Lower leg skin (tissue), 3 donors: Measurements from ENCODE around the gene NFIB.

Experiments used
- CTCF ChIP-seq, 3 donors: fragments of 450-650 bp; IDR thresholded peaks; one replicate each; pipeline ENCODE4 v1.5.1; 2016; ENCODE audit warnings: antibody characterized with exemption in 3 of 3, mild to moderate bottlenecking in 3 of 3, moderate library complexity in 2 of 3
- POLR2A ChIP-seq, 2 donors: fragments of 450-650 bp; IDR thresholded peaks; one replicate each; pipeline ENCODE4 v1.6.1; 2016 to 2017; ENCODE audit warnings: antibody characterized with exemption in 2 of 2, mild to moderate bottlenecking in 1 of 2, moderate library complexity in 1 of 2

GRCh38 chr9:14180093-14180959 is 133.6 kb downstream of the NFIB start:
- TF ChIP-seq CTCF (IDR thresholded peaks at IDR 0.05) (no peak), POLR2A (IDR thresholded peaks at IDR 0.05) (no peak)
